Activated CD8-positive, alpha-beta memory T cell treated with anti-CD3 and anti-CD28 coated beads for 36 hours (primary cell): Measurements from ENCODE around the gene TMPRSS11B. TPM values are rescaled to one million over a fixed set of nuclear protein-coding genes. Genes with fewer than 3 reads are reported as not detected.
"Not testable (repeated sequence)": the region's sequence is repeated elsewhere in the genome, so short reads cannot be mapped to it uniquely, and the experiment has no call there.

Experiments
- CTCF ChIA-PET: fragments of 350-600 bp; sonication (Branson Sonifier 250); formaldehyde crosslinking; loops from one replicate; lab custom pipeline; 2021; ENCODE audit warnings: antibody characterized with exemption; lab: Charles Lee
- POLR2A ChIA-PET: fragments of 350-600 bp; sonication (Branson Sonifier 250); formaldehyde crosslinking; loops from one replicate; lab custom pipeline; 2021; ENCODE audit warnings: antibody characterized with exemption; lab: Charles Lee
- total RNA-seq, 2 experiments: library from RNA; stranded (reverse); gene quantifications; one replicate each; pipeline ENCODE4 v1.2.3, GENCODE V29; 2021

The TMPRSS11B gene
- total RNA-seq, 2 experiments from 2014 or later = not detected

GRCh38 chr4:68240620-68241019, 4.9 kb downstream of the TMPRSS11B start:
- POLR2A ChIA-PET = no interaction called here
- CTCF ChIA-PET = no interaction called here

DNA sequence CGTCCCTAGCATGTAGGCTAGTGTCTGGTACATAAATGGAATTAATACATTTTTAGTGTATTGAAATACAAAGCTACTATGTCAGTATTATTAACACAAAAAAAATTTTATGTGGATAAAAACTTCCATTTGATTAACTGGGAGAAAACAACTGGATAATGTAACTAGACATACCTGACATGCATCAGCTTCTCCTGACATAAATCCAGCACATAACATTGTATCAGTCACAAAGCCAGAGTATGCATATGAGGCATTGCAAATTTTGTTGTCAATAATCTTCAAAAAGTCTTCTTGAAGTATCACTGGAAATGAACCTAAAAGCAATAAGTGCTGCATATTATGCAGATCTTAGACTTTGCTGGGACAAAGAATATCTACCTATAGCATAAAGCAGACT, 16.9 kb downstream of the TMPRSS11B start:
- ChIA-PET POLR2A (no interaction called here), CTCF (no interaction called here)

DNA sequence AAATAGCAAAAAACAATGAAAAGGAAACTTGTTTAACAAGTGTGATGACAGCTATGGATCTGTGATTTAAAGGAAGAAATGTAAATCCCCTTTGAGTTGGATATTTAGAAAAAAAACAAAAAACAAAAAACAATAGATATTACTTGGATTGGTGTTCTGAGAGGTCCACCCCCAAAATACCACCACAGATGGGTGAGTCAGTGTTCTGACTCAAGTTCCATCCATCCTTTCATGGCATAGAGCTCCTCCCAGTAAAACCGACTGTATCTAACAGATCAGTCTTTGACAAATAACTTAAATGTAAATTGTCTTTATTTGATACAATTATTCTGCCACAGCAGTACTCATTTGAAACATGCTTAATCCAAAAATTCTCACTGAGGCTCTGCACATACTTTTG, 27.4 kb downstream of the TMPRSS11B start:
- ChIA-PET POLR2A (no interaction called here), CTCF (no interaction called here)

DNA sequence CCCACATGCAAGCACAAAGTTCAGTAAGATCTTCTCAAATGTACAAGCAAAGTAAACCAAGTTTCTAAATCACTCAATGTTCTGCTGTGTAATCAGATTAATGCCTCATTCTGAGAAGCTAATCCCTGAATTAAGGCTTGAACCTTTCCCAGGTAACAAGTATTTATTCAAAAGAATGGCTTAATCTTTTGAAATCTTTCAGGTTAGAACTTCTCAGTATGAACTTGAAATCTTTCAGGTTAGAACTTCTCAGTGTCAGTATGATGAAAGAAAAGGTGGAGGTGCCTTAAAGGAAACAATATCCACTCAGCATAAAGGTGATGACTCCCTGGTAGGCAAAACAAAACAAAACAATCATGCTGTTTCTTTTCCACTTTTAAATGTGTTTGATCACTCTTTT, 29.0 kb downstream of the TMPRSS11B start:
- ChIA-PET CTCF (no interaction called here), POLR2A (no interaction called here)

GRCh38 chr4:68209003-68209402, 36.5 kb downstream of the TMPRSS11B start:
- ChIA-PET POLR2A (no interaction called here), CTCF (no interaction called here)

DNA sequence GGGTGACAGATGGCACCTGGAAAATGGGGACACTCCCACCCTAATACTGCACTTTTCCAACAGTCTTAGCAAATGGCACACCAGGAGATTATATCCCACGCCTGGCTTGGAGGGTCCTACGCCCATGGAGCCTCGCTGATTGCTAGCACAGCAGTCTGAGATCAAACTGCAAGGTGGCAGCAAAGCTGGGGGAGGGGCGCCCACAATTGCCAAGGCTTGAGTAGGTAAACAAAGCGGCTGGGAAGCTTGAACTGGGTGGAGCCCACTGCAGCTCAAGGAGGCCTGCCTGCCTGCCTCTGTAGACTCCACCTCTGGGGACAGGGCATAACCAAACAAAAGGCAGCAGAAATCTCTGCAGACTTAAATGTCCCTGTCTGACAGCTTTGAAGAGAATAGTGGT, 51.2 kb downstream of the TMPRSS11B start:
- POLR2A ChIA-PET, CTCF ChIA-PET: not testable (repeated sequence)

- CTCF ChIA-PET = no interaction called here
- POLR2A ChIA-PET = no interaction called here
Observed at GRCh38 chr4:68193194-68193593, 52.3 kb downstream of the TMPRSS11B start.

DNA sequence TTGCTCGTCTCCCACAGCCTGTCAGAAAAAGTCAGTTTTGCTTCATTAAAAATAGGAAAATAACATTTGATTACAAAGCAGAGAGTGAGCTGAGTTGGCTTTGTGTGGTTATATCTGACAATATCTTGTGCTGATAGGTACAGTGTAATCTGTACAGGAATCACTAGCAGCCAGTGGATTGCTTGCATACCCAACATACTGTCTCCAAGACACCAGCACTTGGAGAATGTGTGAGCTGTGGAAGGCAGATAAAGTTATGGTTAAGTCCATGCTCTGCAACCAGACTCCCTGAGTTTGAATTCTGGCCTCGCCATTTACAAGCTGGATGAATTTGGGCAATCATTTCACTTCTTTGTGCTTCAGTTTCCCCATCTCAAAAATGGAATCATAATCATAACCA, 58.3 kb downstream of the TMPRSS11B start:
- CTCF ChIA-PET = no interaction called here
- POLR2A ChIA-PET = no interaction called here

- ChIA-PET POLR2A (no interaction called here), CTCF (no interaction called here)
Observed at GRCh38 chr4:68184923-68185322, 60.6 kb downstream of the TMPRSS11B start.

DNA sequence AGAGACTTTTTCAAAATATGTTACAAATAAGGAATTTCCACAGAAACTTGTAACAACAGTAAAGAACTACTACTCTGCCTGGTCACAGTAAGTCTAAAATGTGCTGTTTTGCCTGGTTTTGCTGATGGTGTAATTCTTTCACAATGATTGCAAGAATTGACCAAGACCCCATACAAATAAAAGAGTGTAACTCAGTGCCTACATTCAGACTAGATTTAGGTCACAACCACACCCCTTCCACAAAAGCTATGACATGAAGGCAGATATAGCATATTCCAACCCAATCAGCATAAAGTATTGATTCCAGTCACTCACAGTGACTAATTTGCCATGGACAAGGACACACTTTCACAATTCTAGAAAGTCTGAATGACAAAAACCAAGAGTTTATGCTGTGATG, 62.1 kb downstream of the TMPRSS11B start:
- ChIA-PET CTCF (no interaction called here), POLR2A (no interaction called here)

DNA sequence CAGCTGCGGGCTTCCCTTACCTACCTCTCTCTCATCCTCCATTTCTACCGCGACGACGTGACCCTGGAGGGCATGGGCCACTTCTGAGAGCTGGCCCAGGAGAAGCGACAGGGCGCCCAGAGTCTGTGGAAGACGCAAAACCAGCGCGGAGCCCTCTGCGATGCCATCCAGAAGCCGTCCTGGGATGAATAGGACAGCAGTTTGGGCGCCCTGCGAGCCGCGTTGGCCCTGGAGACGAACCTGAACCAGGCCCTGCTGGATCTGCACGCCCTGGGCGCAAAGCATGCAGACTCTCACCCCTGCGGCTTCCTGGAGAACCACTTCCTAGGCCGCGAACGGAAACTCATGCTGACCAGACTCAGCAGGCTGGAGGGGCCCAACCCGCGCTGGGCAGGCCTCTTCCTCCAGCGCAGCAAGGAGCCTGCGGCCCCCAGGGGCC, 63.1 kb downstream of the TMPRSS11B start:
- POLR2A ChIA-PET = no interaction called here
- CTCF ChIA-PET = no interaction called here

GRCh38 chr4:68180849-68181526, 64.5 kb downstream of the TMPRSS11B start:
- POLR2A ChIA-PET = no interaction called here
- CTCF ChIA-PET = no interaction called here

DNA sequence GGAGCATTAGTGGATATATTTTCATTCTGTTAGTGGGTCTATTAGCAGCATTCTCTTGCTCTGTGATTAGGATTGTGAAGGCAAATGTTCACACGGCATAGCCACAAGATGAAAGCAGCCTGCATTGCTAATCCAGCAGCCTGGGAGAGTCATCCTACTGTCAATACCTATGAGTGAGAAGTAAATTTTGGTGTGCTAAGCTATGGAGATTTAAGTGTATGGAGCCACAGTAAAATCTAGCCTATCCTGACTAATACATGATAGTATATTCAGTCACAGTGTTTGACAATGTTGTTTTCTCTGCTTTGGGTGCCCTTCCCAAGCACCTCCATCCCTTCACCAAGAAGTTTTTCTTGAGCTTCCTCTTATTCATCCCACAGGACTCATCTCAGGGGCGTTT, 68.6 kb downstream of the TMPRSS11B start:
- POLR2A ChIA-PET = no interaction called here
- CTCF ChIA-PET = no interaction called here

Other genes starting within 250 kb of the TMPRSS11B start
- not detected for gene TMPRSS11F, start 115.8 kb downstream of the TMPRSS11B start, total RNA-seq
- 10 to 100 TPM; 66.0 to 70.7 TPM for gene YTHDC1, start 104.4 kb upstream of the TMPRSS11B start, total RNA-seq
- under 1 TPM; 0.15 TPM for gene TMPRSS11E, start 201.8 kb upstream of the TMPRSS11B start, total RNA-seq